Measurements from ENCODE around the gene IL15RA. TPM values are rescaled to one million over a fixed set of nuclear protein-coding genes. Genes with fewer than 3 reads are reported as not detected.

Gene IL15RA
- total RNA-seq, 1 donor from 2014 or later, result 19.2 TPM

- H3K27ac Mint-ChIP-seq, result no peak overlapping the region
- no peak for DNase-seq (ENCODE audit: low spot score)
- no peaks in the 10 kb centered on the region for H3K27me3 Mint-ChIP-seq (ENCODE audit: low read depth)
- peaks cover 11% of the 10 kb centered on the region for H3K36me3 Mint-ChIP-seq (ENCODE audit: low read depth)
- H3K4me3 Mint-ChIP-seq (ENCODE audit: low read depth), result no peak overlapping the region
- H3K4me1 Mint-ChIP-seq (ENCODE audit: low read depth), result peaks cover 7% of the 10 kb centered on the region
- intact Hi-C loops (cut with micrococcal nuclease), result no loop called here
- H3K9me3 Mint-ChIP-seq, result no peaks in the 10 kb centered on the region
Observed at GRCh38 chr10:5942001-5942400, 35.3 kb downstream of the IL15RA start.

- H3K4me1 Mint-ChIP-seq (ENCODE audit: low read depth), result peaks cover 7% of the 10 kb centered on the region
- no peaks in the 10 kb centered on the region for H3K9me3 Mint-ChIP-seq
- H3K36me3 Mint-ChIP-seq (ENCODE audit: low read depth), result peaks cover 12% of the 10 kb centered on the region
- no peak overlapping the region for H3K4me3 Mint-ChIP-seq (ENCODE audit: low read depth)
- DNase-seq (ENCODE audit: low spot score), result no peak
- H3K27me3 Mint-ChIP-seq (ENCODE audit: low read depth), result no peaks in the 10 kb centered on the region
- no peak overlapping the region for H3K27ac Mint-ChIP-seq
- intact Hi-C loops (cut with micrococcal nuclease), result no loop called here
Observed at GRCh38 chr10:5941579-5941978, 35.8 kb downstream of the IL15RA start.

GRCh38 chr10:5940807-5941218, 36.5 kb downstream of the IL15RA start:
- Mint-ChIP-seq H3K9me3 (no peaks in the 10 kb centered on the region), H3K4me1 (ENCODE audit: low read depth) (peaks cover 2% of the 10 kb centered on the region), H3K27me3 (ENCODE audit: low read depth) (no peaks in the 10 kb centered on the region), H3K27ac (no peak overlapping the region), H3K36me3 (ENCODE audit: low read depth) (peaks cover 17% of the 10 kb centered on the region), H3K4me3 (ENCODE audit: low read depth) (no peak overlapping the region)
- intact Hi-C loops (cut with micrococcal nuclease), result no loop called here
- DNase-seq (ENCODE audit: low spot score), result no peak

GRCh38 chr10:5938291-5938690, 39.1 kb downstream of the IL15RA start:
- no peak overlapping the region for H3K27ac Mint-ChIP-seq
- no peak for DNase-seq (ENCODE audit: low spot score)
- intact Hi-C loops (cut with micrococcal nuclease), result no loop called here
- no peaks in the 10 kb centered on the region for H3K27me3 Mint-ChIP-seq (ENCODE audit: low read depth)
- no peaks in the 10 kb centered on the region for H3K9me3 Mint-ChIP-seq
- no peaks in the 10 kb centered on the region for H3K4me1 Mint-ChIP-seq (ENCODE audit: low read depth)
- no peak overlapping the region for H3K4me3 Mint-ChIP-seq (ENCODE audit: low read depth)
- peaks cover 30% of the 10 kb centered on the region for H3K36me3 Mint-ChIP-seq (ENCODE audit: low read depth)

GRCh38 chr10:5937016-5937415, 40.3 kb downstream of the IL15RA start:
- no peak overlapping the region for H3K27ac Mint-ChIP-seq
- DNase-seq (ENCODE audit: low spot score), result no peak
- no peaks in the 10 kb centered on the region for H3K4me1 Mint-ChIP-seq (ENCODE audit: low read depth)
- intact Hi-C loops (cut with micrococcal nuclease), result no loop called here
- H3K9me3 Mint-ChIP-seq, result no peaks in the 10 kb centered on the region
- no peaks in the 10 kb centered on the region for H3K27me3 Mint-ChIP-seq (ENCODE audit: low read depth)
- H3K36me3 Mint-ChIP-seq (ENCODE audit: low read depth), result peaks cover 35% of the 10 kb centered on the region
- no peak overlapping the region for H3K4me3 Mint-ChIP-seq (ENCODE audit: low read depth)

- H3K27me3 Mint-ChIP-seq (ENCODE audit: low read depth), result no peaks in the 10 kb centered on the region
- no peak overlapping the region for H3K4me3 Mint-ChIP-seq (ENCODE audit: low read depth)
- intact Hi-C loops (cut with micrococcal nuclease), result no loop called here
- H3K4me1 Mint-ChIP-seq (ENCODE audit: low read depth), result no peaks in the 10 kb centered on the region
- no peak overlapping the region for H3K27ac Mint-ChIP-seq
- peaks cover 39% of the 10 kb centered on the region for H3K36me3 Mint-ChIP-seq (ENCODE audit: low read depth)
- no peaks in the 10 kb centered on the region for H3K9me3 Mint-ChIP-seq
- DNase-seq (ENCODE audit: low spot score), result no peak
Observed at GRCh38 chr10:5935628-5936027, 41.7 kb downstream of the IL15RA start.

GRCh38 chr10:5933909-5934546, 43.3 kb downstream of the IL15RA start:
- Mint-ChIP-seq H3K4me3 (ENCODE audit: low read depth) (no peak overlapping the region), H3K9me3 (no peaks in the 10 kb centered on the region), H3K36me3 (ENCODE audit: low read depth) (peaks cover 52% of the 10 kb centered on the region), H3K4me1 (ENCODE audit: low read depth) (no peaks in the 10 kb centered on the region), H3K27ac (no peak overlapping the region), H3K27me3 (ENCODE audit: low read depth) (no peaks in the 10 kb centered on the region)
- intact Hi-C loops (cut with micrococcal nuclease), result no loop called here
- no peak for DNase-seq (ENCODE audit: low spot score)

GRCh38 chr10:5932345-5932744, 45.0 kb downstream of the IL15RA start:
- H3K36me3 Mint-ChIP-seq (ENCODE audit: low read depth), result peaks cover 52% of the 10 kb centered on the region
- no peaks in the 10 kb centered on the region for H3K9me3 Mint-ChIP-seq
- DNase-seq (ENCODE audit: low spot score), result no peak
- no peak overlapping the region for H3K27ac Mint-ChIP-seq
- H3K27me3 Mint-ChIP-seq (ENCODE audit: low read depth), result no peaks in the 10 kb centered on the region
- no peak overlapping the region for H3K4me3 Mint-ChIP-seq (ENCODE audit: low read depth)
- peaks cover 3% of the 10 kb centered on the region for H3K4me1 Mint-ChIP-seq (ENCODE audit: low read depth)
- intact Hi-C loops (cut with micrococcal nuclease), result no loop called here

GRCh38 chr10:5930272-5930671, 47.1 kb downstream of the IL15RA start:
- peaks cover 3% of the 10 kb centered on the region for H3K4me1 Mint-ChIP-seq (ENCODE audit: low read depth)
- peaks cover 55% of the 10 kb centered on the region for H3K36me3 Mint-ChIP-seq (ENCODE audit: low read depth)
- intact Hi-C loops (cut with micrococcal nuclease), result no loop called here
- no peaks in the 10 kb centered on the region for H3K9me3 Mint-ChIP-seq
- H3K27ac Mint-ChIP-seq, result no peak overlapping the region
- H3K27me3 Mint-ChIP-seq (ENCODE audit: low read depth), result no peaks in the 10 kb centered on the region
- DNase-seq (ENCODE audit: low spot score), result no peak
- H3K4me3 Mint-ChIP-seq (ENCODE audit: low read depth), result no peak overlapping the region

- peaks cover 55% of the 10 kb centered on the region for H3K36me3 Mint-ChIP-seq (ENCODE audit: low read depth)
- H3K4me3 Mint-ChIP-seq (ENCODE audit: low read depth), result no peak overlapping the region
- no peaks in the 10 kb centered on the region for H3K27me3 Mint-ChIP-seq (ENCODE audit: low read depth)
- intact Hi-C loops (cut with micrococcal nuclease), result no loop called here
- peaks cover 3% of the 10 kb centered on the region for H3K4me1 Mint-ChIP-seq (ENCODE audit: low read depth)
- no peak for DNase-seq (ENCODE audit: low spot score)
- H3K27ac Mint-ChIP-seq, result no peak overlapping the region
- H3K9me3 Mint-ChIP-seq, result no peaks in the 10 kb centered on the region
Observed at GRCh38 chr10:5929442-5929841, 47.9 kb downstream of the IL15RA start.

- peaks cover 3% of the 10 kb centered on the region for H3K4me1 Mint-ChIP-seq (ENCODE audit: low read depth)
- H3K36me3 Mint-ChIP-seq (ENCODE audit: low read depth), result peaks cover 70% of the 10 kb centered on the region
- DNase-seq (ENCODE audit: low spot score), result no peak
- no peaks in the 10 kb centered on the region for H3K9me3 Mint-ChIP-seq
- no peak overlapping the region for H3K4me3 Mint-ChIP-seq (ENCODE audit: low read depth)
- H3K27me3 Mint-ChIP-seq (ENCODE audit: low read depth), result no peaks in the 10 kb centered on the region
- H3K27ac Mint-ChIP-seq, result no peak overlapping the region
- intact Hi-C loops (cut with micrococcal nuclease), result no loop called here
Observed at GRCh38 chr10:5927306-5927705, 50.0 kb downstream of the IL15RA start.

- Mint-ChIP-seq H3K4me3 (ENCODE audit: low read depth) (no peak overlapping the region), H3K27ac (no peak overlapping the region), H3K36me3 (ENCODE audit: low read depth) (peaks cover 76% of the 10 kb centered on the region), H3K9me3 (no peaks in the 10 kb centered on the region), H3K4me1 (ENCODE audit: low read depth) (peaks cover 3% of the 10 kb centered on the region), H3K27me3 (ENCODE audit: low read depth) (no peaks in the 10 kb centered on the region)
- intact Hi-C loops (cut with micrococcal nuclease), result no loop called here
- DNase-seq (ENCODE audit: low spot score), result no peak
Observed at GRCh38 chr10:5924889-5925288, 52.5 kb downstream of the IL15RA start.

GRCh38 chr10:5921746-5922145, 55.6 kb downstream of the IL15RA start:
- Mint-ChIP-seq H3K36me3 (ENCODE audit: low read depth) (peaks cover 72% of the 10 kb centered on the region), H3K4me3 (ENCODE audit: low read depth) (no peak overlapping the region), H3K27ac (no peak overlapping the region), H3K27me3 (ENCODE audit: low read depth) (no peaks in the 10 kb centered on the region), H3K4me1 (ENCODE audit: low read depth) (no peaks in the 10 kb centered on the region), H3K9me3 (no peaks in the 10 kb centered on the region)
- no peak for DNase-seq (ENCODE audit: low spot score)
- intact Hi-C loops (cut with micrococcal nuclease), result no loop called here

GRCh38 chr10:5919568-5919967, 57.8 kb downstream of the IL15RA start:
- no peaks in the 10 kb centered on the region for H3K9me3 Mint-ChIP-seq

More at GRCh38 chr10:5919568-5919967, 57.8 kb downstream of the IL15RA start:
- Mint-ChIP-seq H3K4me3 (ENCODE audit: low read depth) (no peak overlapping the region), H3K27ac (no peak overlapping the region), H3K4me1 (ENCODE audit: low read depth) (no peaks in the 10 kb centered on the region), H3K36me3 (ENCODE audit: low read depth) (peaks cover 81% of the 10 kb centered on the region), H3K27me3 (ENCODE audit: low read depth) (no peaks in the 10 kb centered on the region)
- intact Hi-C loops (cut with micrococcal nuclease), result no loop called here
- no peak for DNase-seq (ENCODE audit: low spot score)

All from activated T-helper 2 cell treated with anti-CD3 and anti-CD28 coated beads, Interferon-gamma antibody, Interleukin-2, Interleukin-4, amounts not matched to agents 10 μg/mL and 5 μg/mL and 100 μg/mL, durations not matched to agents 14 hours and 24 hours and 36 hours (primary cell).